ENCODE measurements around the gene MFAP2.

The MFAP2 gene

DNA sequence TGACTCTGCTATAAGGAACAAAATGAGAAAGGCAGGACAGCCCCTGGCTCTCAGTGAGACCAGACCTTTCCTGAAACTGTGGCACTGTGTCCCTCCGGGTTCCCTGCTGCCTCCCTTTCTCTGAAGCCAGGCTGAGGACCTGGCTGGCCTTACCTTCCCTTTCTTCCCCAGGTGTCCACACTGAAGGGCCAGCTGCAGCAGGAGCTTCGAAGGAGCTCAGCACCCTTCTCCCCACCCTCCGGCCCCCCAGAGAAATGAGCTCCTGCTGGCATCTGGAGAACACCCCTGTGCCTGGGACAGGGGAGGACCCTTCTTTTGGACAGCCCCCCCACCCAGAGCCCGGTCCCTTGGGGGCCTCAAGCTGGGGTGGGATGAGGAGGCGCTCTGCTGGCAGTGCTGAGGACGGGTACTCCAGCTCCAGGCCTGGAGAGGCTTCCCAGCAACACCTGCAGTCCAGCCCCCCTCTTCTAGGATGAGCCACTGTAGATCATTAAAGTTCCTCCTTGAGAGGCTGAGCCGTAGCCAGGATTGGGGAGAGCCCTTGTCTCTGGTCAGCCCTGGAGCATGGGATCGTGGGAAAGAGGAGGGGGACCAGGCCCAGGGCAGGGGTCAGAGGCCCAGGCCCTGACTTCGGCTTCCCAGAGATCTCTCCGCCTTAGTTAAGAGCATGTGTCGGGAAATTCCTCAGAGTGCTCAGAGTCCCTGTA is 8.1 kb downstream of the MFAP2 start:
- peak overlapping the region; percentile 67 for H3K27ac ChIP-seq (ENCODE audit: insufficient read depth, low read depth, low read length, poor library complexity, severe bottlenecking)
- H3K4me3 ChIP-seq (ENCODE audit: insufficient read depth, low read depth, low read length) = no peak overlapping the region
- peaks cover 12% of the 10 kb centered on the region for H3K36me3 ChIP-seq (ENCODE audit: control insufficient read depth, insufficient read depth, low read length)
- H3K9me3 ChIP-seq (ENCODE audit: control insufficient read depth, low read length) = no peaks in the 10 kb centered on the region
- 73 to 87% methylated on average over 10 to 11 of the region's 11 CpGs for WGBS, 2 experiments
- no peaks in the 10 kb centered on the region for H3K27me3 ChIP-seq (ENCODE audit: control insufficient read depth, insufficient read depth, low read length, poor library complexity, severe bottlenecking)
- peaks cover 18% of the 10 kb centered on the region for H3K4me1 ChIP-seq (ENCODE audit: control insufficient read depth, insufficient read depth, low read length)

DNA sequence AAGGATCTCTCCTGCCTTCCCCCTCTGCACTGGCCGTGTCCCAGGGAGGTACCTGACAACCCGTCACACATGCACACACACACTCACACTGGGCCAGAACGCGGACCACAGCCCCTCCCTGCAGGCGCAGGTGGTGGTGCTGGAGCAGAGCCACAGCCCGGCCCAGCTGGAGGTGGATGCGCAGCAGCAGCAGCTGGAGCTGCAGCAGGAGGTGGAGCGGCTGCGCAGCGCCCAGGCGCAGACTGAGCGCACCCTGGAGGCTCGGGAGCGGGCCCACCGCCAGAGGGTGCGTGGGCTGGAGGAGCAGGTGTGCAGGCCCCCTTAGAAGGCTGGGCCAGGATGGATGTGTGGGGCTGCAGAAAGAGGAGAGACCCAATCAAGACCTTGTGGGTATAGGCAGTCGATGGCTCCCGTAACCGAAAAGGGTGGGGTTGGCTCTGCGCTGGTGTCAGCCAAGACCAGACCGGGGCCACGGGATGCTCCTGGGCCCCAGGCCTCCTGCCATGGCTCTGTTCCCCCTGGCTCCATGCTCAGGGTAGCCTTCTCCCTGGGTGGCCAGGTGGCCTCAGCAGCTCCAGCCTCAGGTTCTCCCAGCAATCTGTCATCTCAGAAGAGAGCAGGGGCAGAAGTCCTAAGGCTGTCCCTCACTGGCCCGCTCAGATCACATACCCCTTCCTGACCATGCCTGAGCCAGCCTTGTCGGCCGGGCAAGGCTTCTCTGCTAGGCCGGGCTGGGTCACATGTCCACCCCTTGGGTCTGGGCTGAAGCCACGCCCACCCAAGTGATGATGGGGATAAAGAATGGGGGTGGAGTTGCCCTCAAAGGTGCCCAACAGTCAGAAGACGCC is 8.9 kb downstream of the MFAP2 start:
- Histone ChIP-seq H3K4me1 (ENCODE audit: control insufficient read depth, insufficient read depth, low read length) (peaks cover 18% of the 10 kb centered on the region), H3K9me3 (ENCODE audit: control insufficient read depth, low read length) (no peaks in the 10 kb centered on the region), H3K27me3 (ENCODE audit: control insufficient read depth, insufficient read depth, low read length, poor library complexity, severe bottlenecking) (no peaks in the 10 kb centered on the region), H3K27ac (ENCODE audit: insufficient read depth, low read depth, low read length, poor library complexity, severe bottlenecking) (peak overlapping the region; percentile 39), H3K36me3 (ENCODE audit: control insufficient read depth, insufficient read depth, low read length) (peaks cover 14% of the 10 kb centered on the region), H3K4me3 (ENCODE audit: insufficient read depth, low read depth, low read length) (no peak overlapping the region)
- 84 to 86% methylated on average over 28 of the region's 28 CpGs for WGBS, 2 experiments

DNA sequence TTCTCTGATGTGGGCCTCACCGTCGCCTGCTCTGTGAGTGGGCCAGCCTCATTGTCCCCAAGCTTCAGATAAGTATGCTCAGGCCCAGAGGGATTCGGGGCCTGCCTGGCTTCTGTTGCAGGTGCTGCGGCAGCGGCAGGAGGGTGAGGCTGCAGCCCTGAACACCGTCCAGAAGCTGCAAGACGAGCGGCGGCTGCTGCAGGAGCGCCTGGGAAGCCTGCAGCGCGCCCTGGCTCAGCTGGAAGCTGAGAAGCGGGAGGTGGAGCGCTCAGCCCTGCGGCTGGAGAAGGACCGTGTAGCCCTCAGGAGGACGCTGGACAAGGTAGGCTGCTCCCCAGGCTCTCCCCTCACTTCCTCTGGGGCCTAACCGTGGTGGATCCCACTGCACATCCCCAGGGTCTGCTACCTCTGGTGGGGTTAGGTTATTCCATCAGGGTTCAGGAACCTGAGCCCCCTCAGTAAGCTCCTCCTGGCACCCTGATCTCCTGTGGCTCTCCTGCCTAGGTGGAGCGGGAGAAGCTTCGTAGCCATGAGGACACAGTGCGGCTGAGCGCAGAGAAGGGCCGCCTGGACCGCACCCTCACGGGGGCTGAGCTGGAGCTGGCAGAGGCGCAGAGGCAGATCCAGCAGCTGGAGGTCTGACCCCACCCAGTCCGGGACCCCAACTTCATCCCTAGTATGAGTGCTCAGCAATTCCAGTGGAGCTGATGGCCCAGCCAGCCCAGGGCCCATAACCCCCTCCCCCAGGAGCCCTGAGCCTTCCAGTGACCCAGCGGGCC is 10.1 kb downstream of the MFAP2 start:
- Histone ChIP-seq H3K27me3 (ENCODE audit: control insufficient read depth, insufficient read depth, low read length, poor library complexity, severe bottlenecking) (no peaks in the 10 kb centered on the region), H3K4me3 (ENCODE audit: insufficient read depth, low read depth, low read length) (no peak overlapping the region), H3K4me1 (ENCODE audit: control insufficient read depth, insufficient read depth, low read length) (peaks cover 18% of the 10 kb centered on the region), H3K9me3 (ENCODE audit: control insufficient read depth, low read length) (no peaks in the 10 kb centered on the region), H3K27ac (ENCODE audit: insufficient read depth, low read depth, low read length, poor library complexity, severe bottlenecking) (no peak overlapping the region), H3K36me3 (ENCODE audit: control insufficient read depth, insufficient read depth, low read length) (peaks cover 27% of the 10 kb centered on the region)
- WGBS, 2 experiments = 95% methylated on average over 28 of the region's 28 CpGs

DNA sequence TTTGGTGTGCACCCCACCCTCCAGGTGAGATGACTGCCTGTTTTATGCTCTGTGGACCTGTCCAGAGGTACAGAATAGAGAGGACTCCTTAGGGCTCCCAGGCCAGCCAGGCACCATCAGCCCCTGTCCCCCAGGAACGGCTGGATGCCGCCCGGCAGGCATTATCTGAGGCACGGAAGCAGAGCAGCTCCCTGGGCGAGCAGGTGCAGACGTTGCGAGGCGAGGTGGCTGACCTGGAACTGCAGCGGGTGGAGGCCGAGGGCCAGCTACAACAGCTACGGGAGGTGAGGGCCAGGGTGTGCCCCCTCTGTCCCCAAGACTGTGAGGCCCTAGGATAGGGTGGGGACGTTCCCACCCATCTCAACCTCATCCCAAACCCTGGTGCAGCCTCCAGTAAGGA is 10.8 kb downstream of the MFAP2 start:
- H3K27me3 ChIP-seq (ENCODE audit: control insufficient read depth, insufficient read depth, low read length, poor library complexity, severe bottlenecking) = no peaks in the 10 kb centered on the region
- H3K9me3 ChIP-seq (ENCODE audit: control insufficient read depth, low read length) = no peaks in the 10 kb centered on the region
- 93 to 96% methylated on average over 12 of the region's 12 CpGs for WGBS, 2 experiments
- peaks cover 29% of the 10 kb centered on the region for H3K36me3 ChIP-seq (ENCODE audit: control insufficient read depth, insufficient read depth, low read length)
- no peak overlapping the region for H3K27ac ChIP-seq (ENCODE audit: insufficient read depth, low read depth, low read length, poor library complexity, severe bottlenecking)
- H3K4me3 ChIP-seq (ENCODE audit: insufficient read depth, low read depth, low read length) = no peak overlapping the region
- peaks cover 18% of the 10 kb centered on the region for H3K4me1 ChIP-seq (ENCODE audit: control insufficient read depth, insufficient read depth, low read length)

DNA sequence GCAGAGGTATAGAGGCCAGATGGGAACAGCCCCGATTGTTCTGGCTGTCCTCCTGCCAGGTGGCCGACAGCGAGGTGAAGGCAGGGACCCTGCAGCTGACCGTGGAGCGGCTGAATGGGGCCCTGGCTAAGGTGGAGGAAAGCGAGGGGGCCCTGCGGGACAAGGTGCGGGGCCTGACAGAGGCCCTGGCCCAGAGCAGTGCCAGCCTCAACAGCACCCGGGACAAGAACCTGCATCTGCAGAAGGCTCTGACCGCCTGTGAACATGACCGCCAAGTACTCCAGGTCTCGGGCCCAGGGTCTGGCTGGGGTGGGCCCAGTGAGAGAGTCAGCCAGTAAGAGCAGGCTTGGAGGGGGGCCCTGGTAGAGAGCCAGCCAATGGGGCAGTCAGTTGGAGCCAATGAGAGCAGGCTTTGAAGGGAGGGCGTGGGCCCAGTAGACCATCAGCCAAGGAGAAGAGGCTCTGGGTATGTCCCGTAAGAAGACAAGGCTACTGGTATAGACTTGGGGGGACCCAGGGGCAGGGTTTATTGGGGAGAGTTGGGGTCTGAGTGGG is 11.3 kb downstream of the MFAP2 start:
- Histone ChIP-seq H3K27ac (ENCODE audit: insufficient read depth, low read depth, low read length, poor library complexity, severe bottlenecking) (no peak overlapping the region), H3K4me3 (ENCODE audit: insufficient read depth, low read depth, low read length) (no peak overlapping the region), H3K27me3 (ENCODE audit: control insufficient read depth, insufficient read depth, low read length, poor library complexity, severe bottlenecking) (no peaks in the 10 kb centered on the region), H3K4me1 (ENCODE audit: control insufficient read depth, insufficient read depth, low read length) (peaks cover 18% of the 10 kb centered on the region), H3K36me3 (ENCODE audit: control insufficient read depth, insufficient read depth, low read length) (peaks cover 29% of the 10 kb centered on the region), H3K9me3 (ENCODE audit: control insufficient read depth, low read length) (no peaks in the 10 kb centered on the region)
- 92 to 93% methylated on average over 14 of the region's 14 CpGs for WGBS, 2 experiments

DNA sequence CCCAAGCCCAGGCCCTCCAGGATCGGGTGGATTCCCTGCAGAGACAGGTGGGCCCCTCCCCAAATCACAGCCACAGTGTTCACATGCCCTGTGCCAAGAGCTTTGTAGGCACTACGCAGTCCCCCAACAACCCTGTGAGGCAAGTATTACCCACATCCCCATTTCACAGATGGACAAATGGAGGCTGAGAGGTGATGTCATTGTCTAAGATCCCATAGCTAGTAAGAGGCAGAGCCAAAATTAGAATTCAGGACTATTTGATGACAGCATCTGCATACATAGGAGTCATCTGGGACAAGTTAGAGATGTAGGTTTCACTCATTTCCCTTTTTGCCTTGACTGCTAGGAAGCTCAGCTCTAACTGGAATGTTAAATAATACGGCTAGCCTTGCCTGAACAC is 12.0 kb downstream of the MFAP2 start:
- Histone ChIP-seq H3K36me3 (ENCODE audit: control insufficient read depth, insufficient read depth, low read length) (peaks cover 27% of the 10 kb centered on the region), H3K9me3 (ENCODE audit: control insufficient read depth, low read length) (no peaks in the 10 kb centered on the region), H3K27me3 (ENCODE audit: control insufficient read depth, insufficient read depth, low read length, poor library complexity, severe bottlenecking) (no peaks in the 10 kb centered on the region), H3K4me1 (ENCODE audit: control insufficient read depth, insufficient read depth, low read length) (peaks cover 18% of the 10 kb centered on the region), H3K27ac (ENCODE audit: insufficient read depth, low read depth, low read length, poor library complexity, severe bottlenecking) (no peak overlapping the region), H3K4me3 (ENCODE audit: insufficient read depth, low read depth, low read length) (no peak overlapping the region)
- WGBS, 2 experiments = 96 to 97% methylated on average over 3 of the region's 3 CpGs

DNA sequence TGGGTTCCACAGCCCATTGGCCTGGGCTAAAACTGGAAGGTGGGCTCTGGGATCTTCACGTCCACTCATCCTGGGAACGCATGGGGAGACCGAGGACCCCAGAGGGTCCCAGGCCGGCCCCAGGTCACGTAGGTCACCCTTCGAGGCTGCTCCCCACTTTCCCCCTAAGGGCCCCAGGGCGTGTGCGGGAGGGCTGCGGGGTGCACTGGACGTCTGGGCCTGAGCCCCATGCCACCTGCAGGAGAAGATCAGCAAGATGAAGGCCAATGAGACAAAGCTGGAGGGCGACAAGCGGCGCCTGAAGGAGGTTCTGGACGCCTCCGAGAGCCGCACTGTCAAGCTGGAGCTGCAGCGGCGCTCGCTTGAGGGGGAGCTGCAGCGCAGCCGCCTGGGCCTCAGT is 12.5 kb downstream of the MFAP2 start:
- WGBS, 2 experiments = 96% methylated on average over 21 of the region's 21 CpGs
- Histone ChIP-seq H3K4me1 (ENCODE audit: control insufficient read depth, insufficient read depth, low read length) (peaks cover 14% of the 10 kb centered on the region), H3K4me3 (ENCODE audit: insufficient read depth, low read depth, low read length) (no peak overlapping the region), H3K27ac (ENCODE audit: insufficient read depth, low read depth, low read length, poor library complexity, severe bottlenecking) (no peak overlapping the region), H3K9me3 (ENCODE audit: control insufficient read depth, low read length) (no peaks in the 10 kb centered on the region), H3K36me3 (ENCODE audit: control insufficient read depth, insufficient read depth, low read length) (peaks cover 23% of the 10 kb centered on the region), H3K27me3 (ENCODE audit: control insufficient read depth, insufficient read depth, low read length, poor library complexity, severe bottlenecking) (no peaks in the 10 kb centered on the region)

DNA sequence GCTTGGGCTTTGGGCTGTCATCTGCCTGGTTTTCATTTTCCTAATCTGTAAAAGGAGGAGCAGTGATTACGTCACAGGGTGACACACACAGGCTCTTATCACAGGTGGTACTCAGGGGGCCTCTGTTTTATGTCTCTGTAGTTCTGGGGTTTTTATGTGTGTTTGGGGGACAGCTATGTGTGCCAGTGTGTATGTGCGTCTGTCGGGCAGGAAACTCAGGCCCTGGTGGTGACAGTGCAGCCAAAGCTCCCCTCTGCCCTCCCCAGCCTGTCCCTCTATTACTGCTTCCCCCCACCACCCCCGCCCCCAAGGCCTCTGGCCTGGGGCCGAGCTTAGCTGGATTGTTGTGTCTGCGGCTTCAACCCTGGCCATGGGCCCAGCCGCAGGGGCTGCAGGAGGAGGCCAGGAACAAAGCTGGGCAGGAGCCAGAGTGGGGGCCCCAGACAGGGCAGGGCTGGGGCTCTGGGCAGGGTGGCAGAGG is 13.3 kb downstream of the MFAP2 start:
- Histone ChIP-seq H3K27me3 (ENCODE audit: control insufficient read depth, insufficient read depth, low read length, poor library complexity, severe bottlenecking) (no peaks in the 10 kb centered on the region), H3K4me1 (ENCODE audit: control insufficient read depth, insufficient read depth, low read length) (peaks cover 6% of the 10 kb centered on the region), H3K4me3 (ENCODE audit: insufficient read depth, low read depth, low read length) (no peak overlapping the region), H3K27ac (ENCODE audit: insufficient read depth, low read depth, low read length, poor library complexity, severe bottlenecking) (no peak overlapping the region), H3K9me3 (ENCODE audit: control insufficient read depth, low read length) (no peaks in the 10 kb centered on the region), H3K36me3 (ENCODE audit: control insufficient read depth, insufficient read depth, low read length) (peaks cover 23% of the 10 kb centered on the region)
- WGBS, 2 experiments = 79 to 85% methylated on average over 7 of the region's 7 CpGs

DNA sequence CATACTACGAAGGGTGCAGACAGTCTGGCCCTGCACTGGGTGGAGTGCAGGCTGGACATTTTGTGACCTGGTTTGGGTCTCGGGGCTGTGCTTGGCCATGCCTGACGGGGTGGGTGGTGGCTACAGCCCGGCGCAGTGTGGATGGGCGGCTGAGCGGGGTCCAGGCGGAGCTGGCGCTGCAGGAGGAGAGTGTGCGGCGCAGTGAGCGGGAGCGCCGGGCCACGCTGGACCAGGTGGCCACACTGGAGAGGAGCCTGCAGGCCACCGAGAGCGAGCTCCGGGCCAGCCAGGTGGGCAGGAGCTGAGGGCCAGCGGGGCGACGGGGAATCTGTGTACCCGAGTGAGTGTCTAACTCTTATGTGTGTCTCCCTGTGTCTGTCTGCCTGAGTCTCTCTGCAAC is 14.1 kb downstream of the MFAP2 start:
- Histone ChIP-seq H3K27me3 (ENCODE audit: control insufficient read depth, insufficient read depth, low read length, poor library complexity, severe bottlenecking) (no peaks in the 10 kb centered on the region), H3K4me1 (ENCODE audit: control insufficient read depth, insufficient read depth, low read length) (no peaks in the 10 kb centered on the region), H3K36me3 (ENCODE audit: control insufficient read depth, insufficient read depth, low read length) (peaks cover 23% of the 10 kb centered on the region), H3K9me3 (ENCODE audit: control insufficient read depth, low read length) (no peaks in the 10 kb centered on the region), H3K4me3 (ENCODE audit: insufficient read depth, low read depth, low read length) (no peak overlapping the region), H3K27ac (ENCODE audit: insufficient read depth, low read depth, low read length, poor library complexity, severe bottlenecking) (no peak overlapping the region)
- 96% methylated on average over 22 of the region's 22 CpGs for WGBS, 2 experiments
